ENCODE results near the gene HOXA10.

HOXA10 gene

DNA sequence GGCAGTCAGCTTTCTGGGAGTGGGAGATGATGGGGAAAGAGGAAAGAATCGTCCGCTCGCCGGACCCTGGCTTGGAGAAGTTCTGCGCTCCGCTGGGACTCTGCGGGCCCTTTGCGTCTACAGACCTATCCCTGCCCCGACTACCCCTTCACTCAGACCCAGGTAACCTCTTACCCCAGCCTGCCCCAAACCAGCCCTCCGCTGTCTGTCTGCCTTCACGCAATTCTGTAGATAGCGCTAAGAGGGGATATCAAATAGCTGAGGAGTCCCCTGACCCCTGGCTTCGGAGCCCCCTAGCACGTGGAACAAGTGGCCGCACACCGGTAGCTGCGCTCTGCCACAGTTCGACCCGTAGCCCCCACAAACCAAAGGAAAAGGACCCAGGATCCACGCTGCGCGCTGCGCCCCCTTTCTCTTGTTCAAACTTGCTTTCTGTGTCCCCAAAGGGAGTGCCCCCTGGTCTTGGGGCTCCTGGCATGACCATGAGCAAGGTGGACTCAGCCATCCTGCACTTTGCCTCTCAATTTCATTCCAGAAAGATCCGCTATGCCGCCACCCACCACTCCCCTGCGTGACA, 50.6 kb downstream of the HOXA10 start:
- Mint-ChIP-seq H3K36me3 (ENCODE audit: low read depth) (peaks cover 58% of the 10 kb centered on the region), H3K27me3 (ENCODE audit: low read depth, poor library complexity) (no peaks in the 10 kb centered on the region), H3K4me3 (peak overlapping the region; percentile 98), H3K27ac (peak overlapping the region; percentile 100), H3K4me1 (peaks cover 100% of the 10 kb centered on the region), H3K9me3 (no peaks in the 10 kb centered on the region)
- TF ChIP-seq, protein P1, sequence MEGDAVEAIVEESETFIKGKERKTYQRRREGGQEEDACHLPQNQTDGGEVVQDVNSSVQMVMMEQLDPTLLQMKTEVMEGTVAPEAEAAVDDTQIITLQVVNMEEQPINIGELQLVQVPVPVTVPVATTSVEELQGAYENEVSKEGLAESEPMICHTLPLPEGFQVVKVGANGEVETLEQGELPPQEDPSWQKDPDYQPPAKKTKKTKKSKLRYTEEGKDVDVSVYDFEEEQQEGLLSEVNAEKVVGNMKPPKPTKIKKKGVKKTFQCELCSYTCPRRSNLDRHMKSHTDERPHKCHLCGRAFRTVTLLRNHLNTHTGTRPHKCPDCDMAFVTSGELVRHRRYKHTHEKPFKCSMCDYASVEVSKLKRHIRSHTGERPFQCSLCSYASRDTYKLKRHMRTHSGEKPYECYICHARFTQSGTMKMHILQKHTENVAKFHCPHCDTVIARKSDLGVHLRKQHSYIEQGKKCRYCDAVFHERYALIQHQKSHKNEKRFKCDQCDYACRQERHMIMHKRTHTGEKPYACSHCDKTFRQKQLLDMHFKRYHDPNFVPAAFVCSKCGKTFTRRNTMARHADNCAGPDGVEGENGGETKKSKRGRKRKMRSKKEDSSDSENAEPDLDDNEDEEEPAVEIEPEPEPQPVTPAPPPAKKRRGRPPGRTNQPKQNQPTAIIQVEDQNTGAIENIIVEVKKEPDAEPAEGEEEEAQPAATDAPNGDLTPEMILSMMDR (IDR thresholded peaks at IDR 0.05), result no peak
- DNase-seq, result peak; percentile 35

DNA sequence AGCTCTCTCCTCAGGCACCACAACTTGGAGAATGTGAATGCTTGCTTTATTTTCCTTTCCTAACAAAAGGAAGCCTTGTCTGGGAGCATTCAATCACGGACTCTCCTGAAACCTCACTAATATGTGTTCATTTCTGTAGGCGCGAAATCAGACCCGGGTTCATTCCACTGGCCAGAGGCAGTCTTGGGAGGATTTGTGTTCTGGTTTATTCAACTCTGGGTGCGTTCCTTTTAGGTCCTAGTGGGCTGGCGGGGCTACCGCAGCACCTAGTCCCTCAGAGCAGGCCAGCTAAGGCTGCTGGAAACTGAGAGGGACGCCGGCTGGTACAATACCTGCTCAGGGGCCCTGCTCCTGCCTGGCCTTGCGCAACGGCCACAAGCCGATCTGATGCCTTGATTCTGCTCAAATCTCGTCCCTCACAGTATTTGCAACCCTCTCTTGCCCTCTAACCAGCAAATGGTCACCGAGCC, 51.1 kb downstream of the HOXA10 start:
- Mint-ChIP-seq H3K9me3 (no peaks in the 10 kb centered on the region), H3K27me3 (ENCODE audit: low read depth, poor library complexity) (no peaks in the 10 kb centered on the region), H3K4me3 (peak overlapping the region; percentile 98), H3K36me3 (ENCODE audit: low read depth) (peaks cover 58% of the 10 kb centered on the region), H3K4me1 (peaks cover 100% of the 10 kb centered on the region), H3K27ac (peak overlapping the region; percentile 100)
- DNase-seq, result no peak
- TF ChIP-seq, protein P1 (IDR thresholded peaks at IDR 0.05), result no peak

DNA sequence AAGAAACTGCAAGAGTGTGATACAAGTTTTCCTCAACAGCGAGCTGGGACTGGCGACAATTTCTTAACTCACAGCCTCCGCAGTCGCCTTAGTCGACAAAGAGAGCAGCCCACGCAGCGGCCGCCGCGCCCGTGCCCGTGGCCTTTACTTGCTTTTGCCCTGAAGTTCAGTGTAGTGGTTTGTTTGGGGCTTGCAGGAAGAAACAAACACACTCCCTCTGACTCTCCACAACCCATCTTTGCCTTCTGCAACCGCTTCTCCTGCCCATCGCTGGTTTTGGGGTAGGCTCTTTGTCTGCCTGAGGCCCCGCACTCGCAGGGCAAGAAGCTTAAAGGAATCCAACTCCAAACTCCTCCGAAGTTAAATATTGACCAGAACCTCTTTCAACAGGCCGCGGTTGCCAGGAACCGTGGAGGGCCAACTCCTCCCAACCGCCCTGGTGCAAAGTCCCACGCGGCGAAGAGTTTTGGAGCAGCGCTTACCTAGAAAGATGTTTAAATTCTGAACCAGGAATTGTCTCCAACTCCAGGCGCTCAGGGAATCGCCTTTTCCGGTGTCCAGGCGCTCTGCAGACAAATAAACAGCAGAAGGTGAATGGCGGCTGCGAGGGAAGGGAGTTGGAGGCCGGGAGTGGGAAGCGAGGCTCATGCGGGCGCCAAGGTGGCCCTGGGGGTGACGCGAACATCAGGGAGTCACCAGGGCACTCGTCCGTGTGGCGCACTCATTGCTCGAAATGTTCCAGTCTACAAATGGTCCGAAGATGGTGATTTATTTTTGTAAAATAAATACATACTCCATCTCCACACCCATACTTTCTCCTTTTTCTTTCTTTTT, 51.8 kb downstream of the HOXA10 start:
- TF ChIP-seq, protein P1 (IDR thresholded peaks at IDR 0.05), result no peak
- peak; percentile 48 for DNase-seq

DNA sequence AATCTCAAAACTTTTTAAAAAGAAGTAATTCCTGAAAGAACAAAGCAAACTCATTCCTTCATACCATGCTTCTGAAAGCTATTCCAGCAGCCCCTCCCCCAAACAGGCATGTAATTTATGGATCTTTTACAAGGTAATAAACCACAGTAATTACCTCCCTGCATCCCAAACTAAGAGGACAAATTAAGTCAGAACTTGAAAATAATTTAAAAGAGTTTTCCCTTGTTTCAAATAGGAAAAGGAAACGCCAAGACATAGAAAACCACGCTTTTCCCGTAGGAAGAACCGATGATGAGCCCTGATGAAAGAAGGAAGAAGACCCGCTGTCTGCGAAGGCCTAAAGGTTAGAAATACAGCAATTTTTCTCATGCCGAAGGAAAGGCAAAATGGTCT, 52.4 kb downstream of the HOXA10 start:
- TF ChIP-seq, protein P1 (IDR thresholded peaks at IDR 0.05), result no peak
- Mint-ChIP-seq H3K4me3 (peak overlapping the region; percentile 98), H3K27me3 (ENCODE audit: low read depth, poor library complexity) (no peaks in the 10 kb centered on the region), H3K4me1 (peaks cover 89% of the 10 kb centered on the region), H3K9me3 (no peaks in the 10 kb centered on the region), H3K27ac (peak overlapping the region; percentile 100), H3K36me3 (ENCODE audit: low read depth) (peaks cover 58% of the 10 kb centered on the region)
- DNase-seq, result peak; percentile 33

More for the DNA sequence above, 51.8 kb downstream of the HOXA10 start:
- Mint-ChIP-seq H3K27me3 (ENCODE audit: low read depth, poor library complexity) (no peaks in the 10 kb centered on the region), H3K4me3 (peak overlapping the region; percentile 98), H3K4me1 (peaks cover 95% of the 10 kb centered on the region), H3K9me3 (no peaks in the 10 kb centered on the region), H3K36me3 (ENCODE audit: low read depth) (peaks cover 58% of the 10 kb centered on the region), H3K27ac (peak overlapping the region; percentile 100)

All from nephron progenitor cell (in vitro differentiated cells).